Liver (tissue), 9 donors: Measurements from ENCODE around the gene CACNA1D. TPM values are rescaled to one million over a fixed set of nuclear protein-coding genes. Genes with fewer than 3 reads are reported as not detected.

ENCODE experiments used
- DNase-seq: peaks from one replicate; pipeline ENCODE4 v3.0.0-alpha.2; 2017; ENCODE audit warnings: low spot score
- H3K27ac ChIP-seq, 2 donors: one replicate each; pipeline ENCODE4 v1.7.0; 2013; ENCODE audit warnings: inconsistent platforms in 2 of 2, low read length in 2 of 2, control low read depth in 1 of 2, low read depth in 1 of 2, mild to moderate bottlenecking in 1 of 2
- H3K27me3 ChIP-seq, 4 donors: one replicate each; pipeline versions ENCODE4 v1.6.1 to v1.7.0; 2013; ENCODE audit warnings: low read length in 3 of 4, inconsistent platforms in 1 of 4, mild to moderate bottlenecking in 1 of 4, moderate library complexity in 1 of 4; ENCODE audit not compliant: control insufficient read depth in 4 of 4, insufficient read depth in 4 of 4
- H3K36me3 ChIP-seq, 4 donors: one replicate each; pipeline versions ENCODE4 v1.6.1 to v1.7.0; 2013; ENCODE audit warnings: low read length in 3 of 4, mild to moderate bottlenecking in 3 of 4, low read depth in 1 of 4, moderate library complexity in 1 of 4; ENCODE audit not compliant: control insufficient read depth in 4 of 4, insufficient read depth in 3 of 4
- H3K4me1 ChIP-seq, 4 donors: one replicate each; pipeline versions ENCODE4 v1.6.1 to v1.7.0; 2013; ENCODE audit warnings: low read length in 3 of 4, mild to moderate bottlenecking in 3 of 4, moderate library complexity in 1 of 4; ENCODE audit not compliant: control insufficient read depth in 4 of 4, insufficient read depth in 4 of 4
- H3K4me3 ChIP-seq, 3 donors: one replicate each; pipeline versions ENCODE4 v1.6.1 to v1.7.0; 2013; ENCODE audit warnings: low read length in 3 of 3, control low read depth in 1 of 3, low read depth in 1 of 3, mild to moderate bottlenecking in 1 of 3
- H3K9ac ChIP-seq, 2 donors: one replicate each; pipeline ENCODE4 v1.7.0; 2013; ENCODE audit warnings: low read length in 2 of 2, mild to moderate bottlenecking in 2 of 2, moderate library complexity in 2 of 2, control low read depth in 1 of 2, low read depth in 1 of 2
- H3K9me3 ChIP-seq, 4 donors: one replicate each; pipeline versions ENCODE4 v1.6.1 to v1.7.0; 2013; ENCODE audit warnings: low read length in 3 of 4; ENCODE audit not compliant: control insufficient read depth in 4 of 4
- EGR1 ChIP-seq, 2 donors: IDR thresholded peaks; 2 replicates each; pipeline ENCODE4 v1.6.1; 2016 to 2018; ENCODE audit warnings: antibody characterized with exemption in 2 of 2, low read depth in 2 of 2
- FOXA1 ChIP-seq: IDR thresholded peaks from 2 replicates; pipeline ENCODE4 v1.6.1; 2016; ENCODE audit warnings: antibody characterized with exemption
- FOXA2 ChIP-seq: IDR thresholded peaks from 2 replicates; pipeline ENCODE4 v1.6.1; 2016; ENCODE audit warnings: antibody characterized with exemption
- GABPA ChIP-seq, 2 donors: IDR thresholded peaks in 1 of 2; conservative IDR thresholded peaks in 1 of 2; 2 replicates each; pipeline ENCODE4 v1.6.1; 2016; ENCODE audit warnings: antibody characterized with exemption in 2 of 2, mild to moderate bottlenecking in 1 of 2, moderate library complexity in 1 of 2
- HNF4A ChIP-seq, 2 donors: conservative IDR thresholded peaks; 2 replicates each; pipeline ENCODE4 v1.6.1; 2016; ENCODE audit warnings: antibody characterized with exemption in 2 of 2, mild to moderate bottlenecking in 2 of 2
- HNF4G ChIP-seq: IDR thresholded peaks from 2 replicates; pipeline ENCODE4 v1.6.1; 2016; ENCODE audit warnings: antibody characterized with exemption
- JUND ChIP-seq, 2 donors: IDR thresholded peaks; 2 replicates each; pipeline ENCODE4 v1.6.1; 2016; ENCODE audit warnings: antibody characterized with exemption in 2 of 2
- MAX ChIP-seq: IDR thresholded peaks from 2 replicates; pipeline ENCODE4 v1.6.1; 2016; ENCODE audit warnings: antibody characterized with exemption
- NR2F2 ChIP-seq: IDR thresholded peaks from 2 replicates; pipeline ENCODE4 v1.6.1; 2016; ENCODE audit warnings: antibody characterized with exemption
- RAD21 ChIP-seq, 2 donors: IDR thresholded peaks; 2 replicates each; pipeline ENCODE4 v1.6.1; 2016; ENCODE audit warnings: antibody characterized with exemption in 2 of 2, mild to moderate bottlenecking in 2 of 2
- REST ChIP-seq: IDR thresholded peaks from 2 replicates; pipeline ENCODE4 v1.6.1; 2016; ENCODE audit warnings: antibody characterized with exemption, mild to moderate bottlenecking
- RXRA ChIP-seq, 2 donors: IDR thresholded peaks; 2 replicates each; pipeline ENCODE4 v1.6.1; 2017 to 2018; ENCODE audit warnings: antibody characterized with exemption in 2 of 2, mild to moderate bottlenecking in 1 of 2
- SP1 ChIP-seq: IDR thresholded peaks from 2 replicates; pipeline ENCODE4 v1.6.1; 2018; ENCODE audit warnings: antibody characterized with exemption, mild to moderate bottlenecking
- TAF1 ChIP-seq: conservative IDR thresholded peaks from 2 replicates; pipeline ENCODE4 v1.6.1; 2016; ENCODE audit warnings: antibody characterized with exemption, mild to moderate bottlenecking
- YY1 ChIP-seq: IDR thresholded peaks from 2 replicates; pipeline ENCODE4 v1.6.1; 2016; ENCODE audit warnings: antibody characterized with exemption, mild to moderate bottlenecking
- WGBS: extraction: QIAGEN DNeasy Blood & Tissue Kit; methylation state at CpG from one replicate; pipeline ENCODE4 v1.1.7; 2013; 5-methylcytosine and 5-hydroxymethylcytosine counted together
- polyA plus RNA-seq, 2 donors: library from polyadenylated mRNA; stranded (reverse) in 1 of 2; unstranded in 1 of 2; fragments of 200-250 nt in 1 of 2; fragments of >200 nt in 1 of 2; fragmentation: Nextera tagmentation in 1 of 2; extraction: Ambion mirVana in 1 of 2; gene quantifications; one replicate each; pipeline versions ENCODE4 v1.2.1 to v1.2.3, GENCODE V29; 2013 to 2015
- total RNA-seq, 2 donors: library from RNA; depleted of rRNA; stranded (reverse); fragments of >200 nt; gene quantifications; one replicate each; pipeline ENCODE4 v1.2.3, GENCODE V29; 2014
- TF ChIP-seq, protein P1 (sequence below): IDR thresholded peaks from 2 replicates; pipeline ENCODE4 v1.6.1; 2016; ENCODE audit warnings: antibody characterized with exemption
- TF ChIP-seq, protein P2 (sequence below): fragments of 150-350 bp; IDR thresholded peaks from 2 replicates; pipeline ENCODE4 v1.5.1; 2017; ENCODE audit warnings: improper control_type of control experiment, low read depth, low read length; ENCODE audit not compliant: missing input control
- TF ChIP-seq, protein P3 (sequence below): IDR thresholded peaks from 2 replicates; pipeline ENCODE4 v1.6.1; 2016; ENCODE audit warnings: antibody characterized with exemption
- donor health status: healthy.
- donor health status: healthy.
- donor health status: healthy.
- donor health status: healthy.
- donor health status: healthy.

Gene CACNA1D
- total and polyA plus RNA-seq, 4 donors = 1.8 to 18.9 (median 3.4) TPM

- H3K27me3 ChIP-seq = no peaks in the 10 kb centered on the region
- H3K27ac ChIP-seq = no peak overlapping the region
- 67% methylated on average over 2 of the region's 2 CpGs for WGBS
- no peak for TF ChIP-seq JUND (IDR thresholded peaks at IDR 0.05)
- no peak for TF ChIP-seq MAX
- TF ChIP-seq GABPA (IDR thresholded peaks at IDR 0.05 in 1 of 2, conservative IDR thresholded peaks at IDR 0.05 in 1 of 2) = no peak
- no peak for TF ChIP-seq HNF4A (conservative IDR thresholded peaks at IDR 0.05)
- TF ChIP-seq, protein P1, sequence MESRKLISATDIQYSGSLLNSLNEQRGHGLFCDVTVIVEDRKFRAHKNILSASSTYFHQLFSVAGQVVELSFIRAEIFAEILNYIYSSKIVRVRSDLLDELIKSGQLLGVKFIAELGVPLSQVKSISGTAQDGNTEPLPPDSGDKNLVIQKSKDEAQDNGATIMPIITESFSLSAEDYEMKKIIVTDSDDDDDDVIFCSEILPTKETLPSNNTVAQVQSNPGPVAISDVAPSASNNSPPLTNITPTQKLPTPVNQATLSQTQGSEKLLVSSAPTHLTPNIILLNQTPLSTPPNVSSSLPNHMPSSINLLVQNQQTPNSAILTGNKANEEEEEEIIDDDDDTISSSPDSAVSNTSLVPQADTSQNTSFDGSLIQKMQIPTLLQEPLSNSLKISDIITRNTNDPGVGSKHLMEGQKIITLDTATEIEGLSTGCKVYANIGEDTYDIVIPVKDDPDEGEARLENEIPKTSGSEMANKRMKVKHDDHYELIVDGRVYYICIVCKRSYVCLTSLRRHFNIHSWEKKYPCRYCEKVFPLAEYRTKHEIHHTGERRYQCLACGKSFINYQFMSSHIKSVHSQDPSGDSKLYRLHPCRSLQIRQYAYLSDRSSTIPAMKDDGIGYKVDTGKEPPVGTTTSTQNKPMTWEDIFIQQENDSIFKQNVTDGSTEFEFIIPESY = no peak
- TF ChIP-seq RXRA (IDR thresholded peaks at IDR 0.05) = no peak
- no peak for TF ChIP-seq TAF1
- TF ChIP-seq YY1 = no peak
- TF ChIP-seq, protein P2, sequence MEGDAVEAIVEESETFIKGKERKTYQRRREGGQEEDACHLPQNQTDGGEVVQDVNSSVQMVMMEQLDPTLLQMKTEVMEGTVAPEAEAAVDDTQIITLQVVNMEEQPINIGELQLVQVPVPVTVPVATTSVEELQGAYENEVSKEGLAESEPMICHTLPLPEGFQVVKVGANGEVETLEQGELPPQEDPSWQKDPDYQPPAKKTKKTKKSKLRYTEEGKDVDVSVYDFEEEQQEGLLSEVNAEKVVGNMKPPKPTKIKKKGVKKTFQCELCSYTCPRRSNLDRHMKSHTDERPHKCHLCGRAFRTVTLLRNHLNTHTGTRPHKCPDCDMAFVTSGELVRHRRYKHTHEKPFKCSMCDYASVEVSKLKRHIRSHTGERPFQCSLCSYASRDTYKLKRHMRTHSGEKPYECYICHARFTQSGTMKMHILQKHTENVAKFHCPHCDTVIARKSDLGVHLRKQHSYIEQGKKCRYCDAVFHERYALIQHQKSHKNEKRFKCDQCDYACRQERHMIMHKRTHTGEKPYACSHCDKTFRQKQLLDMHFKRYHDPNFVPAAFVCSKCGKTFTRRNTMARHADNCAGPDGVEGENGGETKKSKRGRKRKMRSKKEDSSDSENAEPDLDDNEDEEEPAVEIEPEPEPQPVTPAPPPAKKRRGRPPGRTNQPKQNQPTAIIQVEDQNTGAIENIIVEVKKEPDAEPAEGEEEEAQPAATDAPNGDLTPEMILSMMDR = no peak
- TF ChIP-seq FOXA2 = no peak
- TF ChIP-seq FOXA1 = no peak
- TF ChIP-seq SP1 = no peak
- TF ChIP-seq RAD21 (IDR thresholded peaks at IDR 0.05) = no peak
- no peak for TF ChIP-seq NR2F2
- TF ChIP-seq, protein P3, sequence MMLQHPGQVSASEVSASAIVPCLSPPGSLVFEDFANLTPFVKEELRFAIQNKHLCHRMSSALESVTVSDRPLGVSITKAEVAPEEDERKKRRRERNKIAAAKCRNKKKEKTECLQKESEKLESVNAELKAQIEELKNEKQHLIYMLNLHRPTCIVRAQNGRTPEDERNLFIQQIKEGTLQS = no peak
- no peak for TF ChIP-seq HNF4G
- no peak for TF ChIP-seq EGR1 (IDR thresholded peaks at IDR 0.05; ENCODE audit: low read depth in 2 of 2)
- no peak overlapping the region for H3K4me3 ChIP-seq
- peaks cover 0 to 4% (median 0%) of the 10 kb centered on the region in 4 donors for H3K9me3 ChIP-seq
- peaks cover 0 to 2% (median 0%) of the 10 kb centered on the region in 4 donors for H3K4me1 ChIP-seq
- no peaks in the 10 kb centered on the region for H3K36me3 ChIP-seq
- no peak overlapping the region for H3K9ac ChIP-seq
- DNase-seq = no peak
Measured at GRCh38 chr3:53629402-53629723, 135.0 kb downstream of the CACNA1D start.

DNA sequence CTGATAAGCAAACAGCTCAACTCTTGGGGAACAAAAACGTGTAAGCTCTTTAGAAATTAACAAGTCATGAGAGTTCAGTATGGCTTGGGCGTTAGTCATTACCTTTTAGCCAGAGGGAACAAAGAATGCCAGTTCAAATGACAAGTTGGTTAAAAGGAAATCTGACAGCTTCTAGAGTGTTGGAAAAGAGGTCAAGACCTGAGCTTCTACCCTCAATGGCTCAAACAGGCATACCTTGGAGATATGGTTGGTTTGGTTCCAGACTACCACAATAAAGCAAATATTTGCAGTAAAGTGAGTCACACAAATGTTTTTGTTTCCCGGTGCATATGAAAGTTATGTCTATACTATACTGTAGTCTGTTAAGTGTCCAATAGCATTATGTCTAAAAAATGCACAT is 136.1 kb downstream of the CACNA1D start:
- no peak for DNase-seq
- Histone ChIP-seq H3K27ac (no peak overlapping the region), H3K36me3 (no peaks in the 10 kb centered on the region), H3K4me1 (peaks cover 0 to 2% (median 0%) of the 10 kb centered on the region in 4 donors), H3K9ac (no peak overlapping the region), H3K27me3 (no peaks in the 10 kb centered on the region), H3K4me3 (no peak overlapping the region), H3K9me3 (peaks cover 0 to 4% (median 0%) of the 10 kb centered on the region in 4 donors)
- TF ChIP-seq, protein P1 = no peak
- no peak for TF ChIP-seq TAF1
- TF ChIP-seq FOXA2 = no peak
- TF ChIP-seq EGR1 (IDR thresholded peaks at IDR 0.05; ENCODE audit: low read depth in 2 of 2) = no peak
- TF ChIP-seq JUND (IDR thresholded peaks at IDR 0.05) = no peak
- TF ChIP-seq GABPA (IDR thresholded peaks at IDR 0.05 in 1 of 2, conservative IDR thresholded peaks at IDR 0.05 in 1 of 2) = no peak
- TF ChIP-seq MAX = no peak
- no peak for TF ChIP-seq RXRA (IDR thresholded peaks at IDR 0.05)
- TF ChIP-seq NR2F2 = no peak
- no peak for TF ChIP-seq FOXA1
- no peak for TF ChIP-seq YY1
- no peak for TF ChIP-seq REST
- no peak for TF ChIP-seq HNF4A (conservative IDR thresholded peaks at IDR 0.05)
- 62% methylated on average over 3 of the region's 3 CpGs for WGBS
